ENCODE data around the gene AOPEP. TPM values are rescaled to one million over a fixed set of nuclear protein-coding genes. Genes with fewer than 3 reads are reported as not detected.
A peak's percentile ranks its signal among the peaks of the same experiment; 100 is the strongest.

The AOPEP gene
- total and polyA plus RNA-seq, 2 of the 13 experiments (the other 11 are each of a cell fraction or from before 2014, with no cell fraction given), result 22.2 to 41.6 TPM

- TF ChIP-seq HCFC1 (IDR thresholded peaks at IDR 0.05; ENCODE audit: low read depth, low read length) (no peak), HMGXB3 (CRISPR knock-in tag; IDR thresholded peaks at IDR 0.05; ENCODE audit: borderline replicate concordance) (no peak), ZNF367 (CRISPR knock-in tag; IDR thresholded peaks at IDR 0.05; ENCODE audit: borderline replicate concordance) (no peak), MAFF (IDR thresholded peaks at IDR 0.05; ENCODE audit: low read depth, low read length) (peak; percentile 29; the same call in 1 of the 2 replicates), NONO (IDR thresholded peaks at IDR 0.05) (no peak), NONO (CRISPR knock-in tag; conservative IDR thresholded peaks at IDR 0.05) (no peak), HNRNPK (IDR thresholded peaks at IDR 0.05; ENCODE audit: low read depth, low read length, poor library complexity, severe bottlenecking) (no peak), HOMEZ (CRISPR knock-in tag; IDR thresholded peaks at IDR 0.05; ENCODE audit: low read depth) (peak; percentile 47; the same call in 1 of the 2 replicates), KDM2A (CRISPR knock-in tag; IDR thresholded peaks at IDR 0.05; ENCODE audit: borderline replicate concordance, low read depth) (peak; percentile 47; the same call in 1 of the 2 replicates), BRCA1 (CRISPR knock-in tag; IDR thresholded peaks at IDR 0.05) (no peak), ZNF512 (CRISPR knock-in tag; IDR thresholded peaks at IDR 0.05) (no peak)
- TF ChIP-seq, protein P1, sequence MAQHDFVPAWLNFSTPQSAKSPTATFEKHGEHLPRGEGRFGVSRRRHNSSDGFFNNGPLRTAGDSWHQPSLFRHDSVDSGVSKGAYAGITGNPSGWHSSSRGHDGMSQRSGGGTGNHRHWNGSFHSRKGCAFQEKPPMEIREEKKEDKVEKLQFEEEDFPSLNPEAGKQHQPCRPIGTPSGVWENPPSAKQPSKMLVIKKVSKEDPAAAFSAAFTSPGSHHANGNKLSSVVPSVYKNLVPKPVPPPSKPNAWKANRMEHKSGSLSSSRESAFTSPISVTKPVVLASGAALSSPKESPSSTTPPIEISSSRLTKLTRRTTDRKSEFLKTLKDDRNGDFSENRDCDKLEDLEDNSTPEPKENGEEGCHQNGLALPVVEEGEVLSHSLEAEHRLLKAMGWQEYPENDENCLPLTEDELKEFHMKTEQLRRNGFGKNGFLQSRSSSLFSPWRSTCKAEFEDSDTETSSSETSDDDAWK (CRISPR knock-in tag; IDR thresholded peaks at IDR 0.05), result no peak
Observed at GRCh38 chr9:95031711-95032461, 305.4 kb downstream of the AOPEP start (continued).
